Left renal pelvis (tissue), 4 donors: ENCODE data around the gene SIPA1. TPM values are rescaled to one million over a fixed set of nuclear protein-coding genes. Genes with fewer than 3 reads are reported as not detected.
A peak's percentile ranks its signal among the peaks of the same experiment; 100 is the strongest.
"Not testable (repeated sequence)": the region's sequence is repeated elsewhere in the genome, so short reads cannot be mapped to it uniquely, and the experiment has no call there.

Experiments used
- DNase-seq, 4 donors: peaks; one replicate each; pipeline ENCODE4 v3.0.0-alpha.2; 2013; ENCODE audit warnings: low read depth in 4 of 4, low spot score in 3 of 4
- polyA plus RNA-seq, 4 donors: library from polyadenylated mRNA; unstranded; fragments of 120-200 nt; gene quantifications; one replicate each; pipeline ENCODE4 v1.2.1, GENCODE V29; 2013; ENCODE audit not compliant: insufficient read length in 4 of 4

The SIPA1 gene
- polyA plus RNA-seq, 4 donors = 20.5 to 46.5 (median 34.1) TPM

GRCh38 chr11:65657426-65657825 is 19.5 kb downstream of the SIPA1 start:
- no peak for DNase-seq

GRCh38 chr11:65658174-65659021 is 20.5 kb downstream of the SIPA1 start:
- DNase-seq = no peak

- DNase-seq = no peak
Observed at GRCh38 chr11:65660038-65660437, 22.1 kb downstream of the SIPA1 start.

- not testable (repeated sequence) for DNase-seq
Observed at GRCh38 chr11:65660908-65661307, 23.0 kb downstream of the SIPA1 start.

- DNase-seq = no peak
Observed at GRCh38 chr11:65661599-65662246, 23.8 kb downstream of the SIPA1 start.

- no peak for DNase-seq
Observed at GRCh38 chr11:65662247-65662798, 24.4 kb downstream of the SIPA1 start.

- peak; percentile 79 to 84 (median 82) for DNase-seq
Observed at GRCh38 chr11:65662799-65663638, 25.1 kb downstream of the SIPA1 start, which contains the start of gene RELA. RELA (minus strand) TSS chr11:65662916; CDS start chr11:65662832, 84 bp downstream.

- peak in 1 of 4 donors; percentile 18 for DNase-seq
Observed at GRCh38 chr11:65663639-65664200, 25.8 kb downstream of the SIPA1 start.

- no peak for DNase-seq
Observed at GRCh38 chr11:65672180-65672860, 34.4 kb downstream of the SIPA1 start.

- no peak for DNase-seq
Observed at GRCh38 chr11:65672982-65673381, 35.1 kb downstream of the SIPA1 start.

- no peak for DNase-seq
Observed at GRCh38 chr11:65680192-65680743, 42.4 kb downstream of the SIPA1 start.

- DNase-seq = not testable (repeated sequence)
Observed at GRCh38 chr11:65683480-65683879, 45.6 kb downstream of the SIPA1 start.

GRCh38 chr11:65685981-65686380 is 48.1 kb downstream of the SIPA1 start:
- DNase-seq = no peak

- not testable (repeated sequence) for DNase-seq
Observed at GRCh38 chr11:65691847-65692246, 53.9 kb downstream of the SIPA1 start.

GRCh38 chr11:65692367-65692766 is 54.5 kb downstream of the SIPA1 start:
- DNase-seq = no peak

GRCh38 chr11:65695459-65696241 is 57.7 kb downstream of the SIPA1 start:
- no peak for DNase-seq

GRCh38 chr11:65696802-65697552 is 59.1 kb downstream of the SIPA1 start:
- no peak for DNase-seq

- no peak for DNase-seq
Observed at GRCh38 chr11:65698205-65698604, 60.3 kb downstream of the SIPA1 start.
